B cell (primary cell): ENCODE data around the gene MRTO4. TPM values are rescaled to one million over a fixed set of nuclear protein-coding genes. Genes with fewer than 3 reads are reported as not detected.
"Not testable (repeated sequence)": the region's sequence is repeated elsewhere in the genome, so short reads cannot be mapped to it uniquely, and the experiment has no call there.

Experiments used
- ATAC-seq: fragments of 200-7000 bp; cut with Tn5 transposase; one replicate; pipeline ENCODE4 v1.10.0; 2021; ENCODE audit warnings: low read depth, mild to moderate bottlenecking, moderate number of reproducible peaks, moderate library complexity
- CTCF ChIA-PET: fragments of 350-600 bp; sonication (Branson Sonifier 250); formaldehyde crosslinking; loops from one replicate; lab custom pipeline; 2021; ENCODE audit warnings: antibody characterized with exemption, inconsistent platforms; lab: Charles Lee
- POLR2A ChIA-PET: fragments of 350-600 bp; sonication (Branson Sonifier 250); formaldehyde crosslinking; loops from one replicate; lab custom pipeline; 2021; ENCODE audit warnings: antibody characterized with exemption; lab: Charles Lee
- DNase-seq: peaks from one replicate; pipeline ENCODE4 v3.0.0; 2013
- H2AFZ ChIP-seq: 2 replicates; pipeline ENCODE4 v1.6.1; 2012; ENCODE audit warnings: mild to moderate bottlenecking, low read depth, low read length; ENCODE audit not compliant: insufficient read depth, poor library complexity, severe bottlenecking
- H3K27ac ChIP-seq, 2 donors: 1 replicate in 1 of 2; 2 replicates in 1 of 2; pipeline ENCODE4 v1.5.1; 2012 to 2013; ENCODE audit warnings: low read length in 2 of 2, mild to moderate bottlenecking in 2 of 2, moderate library complexity in 1 of 2
- H3K27me3 ChIP-seq, 4 experiments: fragments of 200-600 bp in 1 of 4; sonication (generic) in 1 of 4; replicated peaks in 1 of 4; 1 replicate in 2 of 4; 2 replicates in 2 of 4; pipeline versions ENCODE4 v1.6.1 to v1.7.0; 2013 to 2016; ENCODE audit warnings: low read length in 3 of 4, mild to moderate bottlenecking in 2 of 4, mixed read lengths in 1 of 4, moderate library complexity in 1 of 4; ENCODE audit not compliant: insufficient read depth in 4 of 4, control insufficient read depth in 3 of 4; ENCODE audit errors: control extremely low read depth in 1 of 4
- H3K36me3 ChIP-seq, 2 experiments: replicated peaks in 1 of 2; 1 replicate in 1 of 2; 2 replicates in 1 of 2; pipeline versions ENCODE4 v1.6.1 to v1.7.1; 2013; ENCODE audit warnings: low read length in 1 of 2; ENCODE audit not compliant: insufficient read depth in 2 of 2, control insufficient read depth in 1 of 2; ENCODE audit errors: control extremely low read depth in 1 of 2, extremely low read depth in 1 of 2
- H3K4me1 ChIP-seq, 2 donors: fragments of 200-600 bp in 1 of 2; sonication (generic) in 1 of 2; 1 replicate in 1 of 2; 2 replicates in 1 of 2; pipeline versions ENCODE4 v1.5.1 to v1.6.1; 2013 to 2017; ENCODE audit warnings: low read length in 2 of 2; ENCODE audit not compliant: control insufficient read depth in 2 of 2, insufficient read depth in 2 of 2
- H3K4me2 ChIP-seq: replicated peaks from 2 replicates; pipeline ENCODE3; 2012; ENCODE audit warnings: mild to moderate bottlenecking, low read depth, low read length; ENCODE audit not compliant: poor library complexity, severe bottlenecking
- H3K4me3 ChIP-seq, 5 experiments: fragments of 200-600 bp in 1 of 5; sonication (generic) in 1 of 5; 1 replicate in 3 of 5; 2 replicates in 2 of 5; pipeline versions ENCODE4 v1.5.1 to v1.7.0; 2011 to 2016; ENCODE audit warnings: low read length in 4 of 5, mild to moderate bottlenecking in 4 of 5, low read depth in 2 of 5, control low read depth in 1 of 5, moderate library complexity in 1 of 5; ENCODE audit not compliant: insufficient read depth in 1 of 5; ENCODE audit errors: control extremely low read depth in 1 of 5, extremely low read depth in 1 of 5
- H3K79me2 ChIP-seq: fragments of 200-600 bp; sonication (generic); one replicate; pipeline ENCODE4 v1.6.0; 2016; ENCODE audit warnings: low read length; ENCODE audit not compliant: control insufficient read depth, insufficient read depth
- H3K9ac ChIP-seq: fragments of 200-600 bp; sonication (generic); 2 replicates; pipeline ENCODE4 v1.6.1; 2017; ENCODE audit warnings: mild to moderate bottlenecking, low read length, moderate library complexity
- H3K9me3 ChIP-seq, 3 donors: one replicate each; pipeline versions ENCODE4 v1.6.1 to v1.7.1; 2013; ENCODE audit warnings: low read length in 2 of 3; ENCODE audit not compliant: control insufficient read depth in 2 of 3, insufficient read depth in 1 of 3; ENCODE audit errors: control extremely low read depth in 1 of 3
- H4K20me1 ChIP-seq: 2 replicates; pipeline ENCODE4 v1.6.0; 2012; ENCODE audit warnings: mild to moderate bottlenecking, low read length; ENCODE audit not compliant: insufficient read depth, control insufficient read depth, poor library complexity, severe bottlenecking
- H3K27ac Mint-ChIP-seq: one replicate; pipeline ENCODE4 v1.8.0; 2021; ENCODE audit warnings: mixed read lengths
- H3K27me3 Mint-ChIP-seq: one replicate; pipeline ENCODE4 v1.8.0; 2021; ENCODE audit warnings: mixed read lengths
- H3K4me1 Mint-ChIP-seq: one replicate; pipeline ENCODE4 v1.8.0; 2021; ENCODE audit warnings: mixed read lengths
- H3K4me3 Mint-ChIP-seq: one replicate; pipeline ENCODE4 v1.8.0; 2021; ENCODE audit warnings: mixed read lengths
- H3K9me3 Mint-ChIP-seq: one replicate; pipeline ENCODE4 v1.8.0; 2022; ENCODE audit warnings: mixed read lengths; ENCODE audit not compliant: insufficient read depth
- CTCF ChIP-seq: fragments of 200-600 bp; IDR thresholded peaks from one replicate; pipeline ENCODE4 v1.8.0; 2022; ENCODE audit warnings: antibody characterized with exemption, mild to moderate bottlenecking
- EZH2 ChIP-seq: IDR thresholded peaks from 2 replicates; pipeline ENCODE4 v1.6.1; 2012; ENCODE audit warnings: borderline replicate concordance, low read depth, mild to moderate bottlenecking, moderate library complexity, low read length; ENCODE audit not compliant: insufficient read depth, poor library complexity, severe bottlenecking
- WGBS: methylation state at CpG from one replicate; pipeline ENCODE4 v1.1.5; 2013; ENCODE audit warnings: missing lambda C conversion rate; ENCODE audit not compliant: insufficient coverage; 5-methylcytosine and 5-hydroxymethylcytosine counted together
- intact Hi-C: fragments of 100-400 bp; cut with micrococcal nuclease; formaldehyde crosslinking; loops from one replicate; pipeline ENCODE4 v1.10.0; 2022
- polyA plus RNA-seq: library from polyadenylated mRNA; depleted of rRNA; stranded (reverse); fragments of >200 nt; gene quantifications from 2 replicates; pipeline ENCODE4 v1.2.3, GENCODE V29; 2012
- total RNA-seq, 2 donors: library from RNA; stranded (reverse); fragments of 120-200 nt in 1 of 2; gene quantifications; 1 replicate in 1 of 2; 2 replicates in 1 of 2; pipeline versions ENCODE4 v1.2.3 to v1.2.4, GENCODE V29; 2013 to 2022

The MRTO4 gene
- total and polyA plus RNA-seq, 2 donors (not counting 1 experiment from before 2014, with no cell fraction given), result 10.6 to 28.1 TPM

- intact Hi-C loops, result no loop called here
- ChIA-PET CTCF (no interaction called here), POLR2A (no interaction called here)
- Histone ChIP-seq H3K27me3 (no peaks in the 10 kb centered on the region), H3K27ac (no peak overlapping the region), H3K4me3 (no peak overlapping the region), H3K9ac (no peak overlapping the region), H3K36me3 (peaks cover 5 to 83% of the 10 kb centered on the region in 2 experiments), H3K9me3 (no peaks in the 10 kb centered on the region), H2AFZ (no peak overlapping the region), H4K20me1 (no peaks in the 10 kb centered on the region), H3K4me1 (no peaks in the 10 kb centered on the region), H3K4me2 (no peak overlapping the region), H3K79me2 (peaks cover 22% of the 10 kb centered on the region)
- Mint-ChIP-seq H3K4me3 (no peak overlapping the region), H3K27ac (no peak overlapping the region), H3K4me1 (no peaks in the 10 kb centered on the region), H3K9me3 (no peaks in the 10 kb centered on the region), H3K27me3 (no peaks in the 10 kb centered on the region)
- no peak for DNase-seq
- 100% methylated on average over 1 of the region's 6 CpGs for WGBS
- TF ChIP-seq CTCF (no peak), EZH2 (no peak)
- ATAC-seq, result no peak
Observed at GRCh38 chr1:19229828-19230325, 21.7 kb upstream of the MRTO4 start.

GRCh38 chr1:19231736-19232523 lies 19.7 kb upstream of the MRTO4 start:
- H3K9me3 ChIP-seq, intact Hi-C loops, H3K4me1 Mint-ChIP-seq, ATAC-seq, H3K27ac Mint-ChIP-seq, H4K20me1 ChIP-seq, H3K9ac ChIP-seq, H3K9me3 Mint-ChIP-seq, H3K27ac ChIP-seq, H3K4me1 ChIP-seq, H3K4me2 ChIP-seq, H3K4me3 Mint-ChIP-seq, H3K27me3 Mint-ChIP-seq, POLR2A ChIA-PET, H2AFZ ChIP-seq, H3K4me3 ChIP-seq, DNase-seq, H3K27me3 ChIP-seq: not testable (repeated sequence)
- WGBS, result 99% methylated on average over 11 of the region's 16 CpGs
- peaks cover 14% of the 10 kb centered on the region for H3K79me2 ChIP-seq
- CTCF ChIA-PET, result interaction anchor here (0.8 to 1.8 kb wide), 2 partner anchors 9 to 419 kb away, joined by 3 read pairs; no protein-coding TSS in a partner anchor
- peaks cover 5 to 69% of the 10 kb centered on the region in 2 experiments for H3K36me3 ChIP-seq
